Breast epithelium (tissue), 4 donors: Measurements from ENCODE around the gene SCRT2. TPM values are rescaled to one million over a fixed set of nuclear protein-coding genes. Genes with fewer than 3 reads are reported as not detected.

Experiments used
- DNase-seq, 2 donors: peaks; one replicate each; pipeline ENCODE4 v3.0.0-alpha.2; 2019; ENCODE audit warnings: low spot score in 2 of 2
- H3K27ac ChIP-seq, 2 donors: fragments of 200-600 bp; sonication (generic) in 1 of 2; one replicate each; pipeline ENCODE4 v1.5.1; 2016 to 2019; ENCODE audit warnings: mild to moderate bottlenecking in 1 of 2
- H3K27me3 ChIP-seq, 2 donors: fragments of 200-600 bp; sonication (generic) in 1 of 2; one replicate each; pipeline versions ENCODE4 v1.5.1 to v1.6.0; 2017 to 2019; ENCODE audit warnings: control low read depth in 1 of 2, mild to moderate bottlenecking in 1 of 2
- H3K36me3 ChIP-seq: fragments of 200-600 bp; one replicate; pipeline ENCODE4 v1.5.1; 2019
- H3K4me1 ChIP-seq, 2 donors: fragments of 200-600 bp; sonication (generic); one replicate each; pipeline ENCODE4 v1.5.1; 2016 to 2019; ENCODE audit warnings: control low read depth in 1 of 2
- H3K4me3 ChIP-seq, 3 donors: fragments of 200-600 bp; sonication (generic); 1 replicate in 2 of 3; 2 replicates in 1 of 3; pipeline ENCODE4 v1.5.1; 2016 to 2019; ENCODE audit warnings: mild to moderate bottlenecking in 3 of 3, moderate library complexity in 2 of 3
- H3K9me3 ChIP-seq, 2 donors: fragments of 200-600 bp; sonication (generic) in 1 of 2; one replicate each; pipeline ENCODE4 v1.5.1; 2016 to 2019; ENCODE audit warnings: control low read depth in 1 of 2
- CTCF ChIP-seq, 3 donors: fragments of 450-650 bp; IDR thresholded peaks; one replicate each; pipeline ENCODE4 v1.5.1; 2016 to 2017; ENCODE audit warnings: antibody characterized with exemption in 3 of 3, mild to moderate bottlenecking in 3 of 3, moderate library complexity in 3 of 3
- POLR2A ChIP-seq: fragments of 450-650 bp; IDR thresholded peaks from one replicate; pipeline ENCODE4 v1.6.1; 2016; ENCODE audit warnings: antibody characterized with exemption, mild to moderate bottlenecking, moderate library complexity
- POLR2AphosphoS5 ChIP-seq, 3 donors: sonication (generic); formaldehyde crosslinking; IDR thresholded peaks; one replicate each; pipeline ENCODE4 v1.6.1; 2017; ENCODE audit warnings: antibody characterized with exemption in 3 of 3
- intact Hi-C: fragments of 100-400 bp; cut with DNase I; formaldehyde crosslinking; loops from one replicate; pipeline ENCODE4 v1.15.1; 2023; ENCODE audit warnings: low total_unique reads
- total RNA-seq, 3 donors: library from RNA; depleted of rRNA; stranded (reverse); fragments of >200 nt; gene quantifications; one replicate each; pipeline ENCODE4 v1.1.0, GENCODE V29; 2016

SCRT2 gene
- total RNA-seq, 3 donors from 2014 or later, result not detected

GRCh38 chr20:663315-664090 lies 12.1 kb downstream of the SCRT2 start:
- Histone ChIP-seq H3K4me1 (no peaks in the 10 kb centered on the region), H3K4me3 (no peak overlapping the region), H3K27ac (no peak overlapping the region), H3K9me3 (no peaks in the 10 kb centered on the region), H3K36me3 (no peaks in the 10 kb centered on the region), H3K27me3 (peaks cover 0 to 85% of the 10 kb centered on the region in 2 donors)
- intact Hi-C loops, result no loop called here
- DNase-seq, result no peak
- TF ChIP-seq CTCF (IDR thresholded peaks at IDR 0.05), result no peak
- TF ChIP-seq POLR2AphosphoS5 (IDR thresholded peaks at IDR 0.05), result no peak
- no peak for TF ChIP-seq POLR2A

DNA sequence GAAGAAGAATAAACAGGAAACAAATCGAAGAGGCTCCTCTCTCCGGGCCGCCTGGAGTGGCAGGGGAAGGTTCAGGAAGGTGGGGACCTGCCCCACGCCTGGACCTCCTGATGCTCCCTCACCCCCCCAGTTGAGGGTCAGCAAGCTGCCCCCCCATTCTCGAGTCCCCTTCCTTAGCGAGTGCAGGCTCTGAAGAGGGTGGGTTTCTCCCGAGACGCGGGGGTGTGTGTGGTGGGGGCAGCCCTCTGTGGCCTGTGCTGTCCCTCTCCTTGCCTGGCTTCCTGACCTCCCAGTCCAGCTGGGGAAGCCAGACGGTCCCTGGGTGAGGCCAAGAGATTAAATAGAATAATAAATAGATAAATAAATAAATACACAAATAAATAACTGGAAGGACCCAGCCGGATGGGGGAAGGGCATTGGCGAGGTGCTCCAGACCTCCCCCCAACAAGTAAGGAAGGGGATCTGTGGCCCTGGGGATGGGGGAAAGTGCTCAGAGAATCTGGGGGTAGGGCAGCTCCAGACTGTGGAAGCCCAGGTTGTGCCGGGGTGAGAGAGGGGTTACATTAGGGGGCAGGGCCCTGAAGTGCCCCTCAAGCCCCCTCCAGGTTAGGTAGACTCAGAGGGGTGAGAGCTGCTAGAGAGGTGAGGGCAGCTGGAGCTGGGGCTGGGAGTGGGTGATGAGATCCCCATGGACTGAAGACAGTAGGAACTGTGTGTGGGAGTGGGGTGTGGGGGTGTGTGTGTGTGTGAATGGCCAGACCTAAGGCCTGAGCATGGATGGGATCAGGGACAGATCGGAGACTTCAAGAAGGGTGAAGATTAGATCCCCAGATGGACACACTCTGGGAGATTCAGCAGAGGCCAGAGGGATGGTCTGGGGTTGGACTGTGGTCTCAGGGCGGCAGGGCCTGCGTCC lies 13.1 kb downstream of the SCRT2 start:
- Histone ChIP-seq H3K4me3 (no peak overlapping the region), H3K27me3 (peaks cover 0 to 76% of the 10 kb centered on the region in 2 donors), H3K4me1 (no peaks in the 10 kb centered on the region), H3K9me3 (no peaks in the 10 kb centered on the region), H3K27ac (no peak overlapping the region), H3K36me3 (no peaks in the 10 kb centered on the region)
- no peak for DNase-seq
- intact Hi-C loops, result no loop called here
- no peak for TF ChIP-seq CTCF (IDR thresholded peaks at IDR 0.05)
- no peak for TF ChIP-seq POLR2A
- no peak for TF ChIP-seq POLR2AphosphoS5 (IDR thresholded peaks at IDR 0.05)

DNA sequence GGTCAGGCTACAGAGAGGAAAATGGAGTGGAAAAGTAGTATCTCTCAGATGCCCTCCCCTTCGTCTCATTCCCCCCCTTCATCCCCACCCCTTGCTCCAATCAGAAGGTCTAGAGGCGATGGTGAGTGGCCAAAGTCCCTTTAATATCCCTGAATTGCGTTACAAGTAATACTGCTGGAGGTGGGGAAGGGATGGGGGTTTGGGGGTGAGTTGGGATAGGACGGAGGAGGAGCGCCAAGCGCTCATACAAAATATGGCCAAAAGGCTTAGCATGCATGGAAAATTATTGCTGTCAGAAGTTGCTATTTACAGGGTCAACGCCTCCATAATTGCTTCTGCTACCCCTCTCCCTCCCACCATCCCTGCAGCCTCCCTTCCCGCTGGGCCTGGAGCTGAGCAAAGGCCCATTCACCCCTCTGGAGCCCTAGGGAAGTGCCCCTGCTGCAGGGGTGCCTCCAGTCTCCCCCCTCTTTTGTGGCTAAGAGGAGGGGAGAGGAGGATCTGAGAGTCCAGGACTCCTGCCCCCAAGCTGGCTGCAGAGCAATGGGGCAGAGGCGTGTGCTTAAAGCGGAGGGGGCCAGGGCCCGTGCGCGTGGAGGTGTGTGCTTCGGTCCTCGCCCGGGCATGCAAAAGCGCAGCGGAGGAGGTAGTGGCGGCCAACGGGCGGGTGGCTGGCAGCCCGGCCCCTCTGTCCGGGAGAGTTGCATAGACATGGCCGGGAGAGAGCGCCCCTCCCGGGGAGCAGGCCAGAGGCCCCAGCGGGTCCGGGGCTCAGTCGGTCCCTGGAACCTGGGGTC lies 13.9 kb downstream of the SCRT2 start:
- no peaks in the 10 kb centered on the region for H3K9me3 ChIP-seq
- no peaks in the 10 kb centered on the region for H3K4me1 ChIP-seq
- no peak overlapping the region for H3K27ac ChIP-seq
- H3K36me3 ChIP-seq, result no peaks in the 10 kb centered on the region
- no peak for DNase-seq
- H3K4me3 ChIP-seq, result no peak overlapping the region
- TF ChIP-seq POLR2A, result no peak
- no peak for TF ChIP-seq POLR2AphosphoS5 (IDR thresholded peaks at IDR 0.05)
- no peak for TF ChIP-seq CTCF (IDR thresholded peaks at IDR 0.05)
- intact Hi-C loops, result no loop called here
- peaks cover 0 to 67% of the 10 kb centered on the region in 2 donors for H3K27me3 ChIP-seq

DNA sequence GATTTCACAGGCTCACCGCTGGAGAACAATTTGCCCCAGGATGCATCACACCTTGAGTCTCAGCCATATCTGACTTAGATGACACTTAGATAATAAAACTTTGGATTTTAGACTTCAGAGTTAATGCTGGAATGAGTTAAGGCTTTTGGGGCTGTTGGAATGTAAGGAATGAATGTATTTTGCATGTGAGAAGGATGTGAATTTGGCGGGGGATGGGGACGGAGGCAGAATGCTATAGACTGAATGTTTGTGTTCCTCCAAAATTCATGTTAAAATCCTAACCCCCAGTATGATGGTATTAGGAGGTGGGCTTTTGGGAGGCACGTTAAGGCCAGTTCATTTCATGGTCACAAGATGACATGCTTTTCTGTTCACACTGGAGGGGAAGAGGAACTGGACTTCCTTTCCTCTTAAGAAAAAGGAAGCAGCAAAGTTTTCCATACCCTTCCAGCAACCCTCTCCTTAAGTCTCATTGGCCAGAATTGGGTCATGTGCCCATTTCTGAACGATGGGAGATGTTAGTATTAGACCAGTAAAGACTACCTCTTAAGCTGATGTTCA lies 16.8 kb downstream of the SCRT2 start:
- no peak for DNase-seq
- intact Hi-C loops, result no loop called here
- Histone ChIP-seq H3K9me3 (no peaks in the 10 kb centered on the region), H3K27me3 (peaks cover 0 to 40% of the 10 kb centered on the region in 2 donors), H3K27ac (no peak overlapping the region), H3K36me3 (no peaks in the 10 kb centered on the region), H3K4me1 (no peaks in the 10 kb centered on the region), H3K4me3 (no peak overlapping the region)
- TF ChIP-seq POLR2AphosphoS5 (IDR thresholded peaks at IDR 0.05) (no peak), POLR2A (no peak), CTCF (IDR thresholded peaks at IDR 0.05) (no peak)
